ENCODE results near the gene NTMT1.
A peak's percentile ranks its signal among the peaks of the same experiment; 100 is the strongest.

NTMT1 gene

DNA sequence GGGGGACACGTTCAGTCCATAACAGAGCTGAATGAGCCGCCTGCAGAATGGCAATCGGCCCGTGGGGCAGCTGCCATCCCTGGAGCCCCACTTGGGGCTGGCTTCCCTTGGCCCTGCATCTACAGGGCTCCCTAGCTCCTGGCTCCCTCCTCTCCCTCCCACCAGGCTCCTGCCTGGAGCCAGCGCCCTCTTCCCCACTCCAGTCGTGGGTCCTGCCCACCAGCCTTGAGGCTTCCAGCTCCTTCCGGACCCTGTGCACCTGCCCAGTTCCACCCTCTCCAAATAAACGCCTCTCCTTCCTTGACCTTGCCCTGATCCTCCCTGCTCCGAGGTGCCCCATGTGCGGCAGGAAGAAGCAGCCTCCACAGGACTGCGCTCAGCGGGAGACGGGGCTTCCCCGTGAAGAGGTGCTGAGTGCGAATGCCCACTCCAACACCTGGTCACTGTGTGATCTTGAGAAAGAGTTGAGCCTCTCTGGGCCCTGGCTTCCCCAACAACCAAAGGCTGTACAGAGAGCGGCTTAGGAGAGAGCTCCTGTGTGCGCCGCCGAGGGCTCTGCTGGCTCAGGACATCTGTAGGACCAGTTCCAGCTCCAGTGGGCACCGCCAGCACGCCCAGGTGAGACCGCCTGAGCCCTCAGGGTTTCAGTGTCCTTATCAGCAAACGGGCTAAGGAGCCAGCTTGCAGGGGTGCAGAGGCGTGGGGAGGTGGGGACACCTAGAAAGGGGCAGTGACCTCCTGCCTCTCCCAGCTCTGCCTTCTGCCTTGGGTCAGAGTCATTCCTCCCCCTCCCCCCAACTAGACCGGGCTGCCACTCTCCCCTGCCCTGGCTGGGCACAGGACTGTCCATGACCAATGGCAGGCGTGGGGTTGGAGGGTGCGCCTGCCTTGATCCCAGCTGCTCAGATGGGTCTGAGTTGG lies 17.1 kb upstream of the NTMT1 start:
- no peaks in the 10 kb centered on the region for H3K36me3 ChIP-seq (ENCODE audit: control insufficient read depth in 1 of 2, insufficient read depth in 2 of 2, low read length in 2 of 2)
- H3K9ac ChIP-seq (ENCODE audit: low read depth in 1 of 2, low read length in 2 of 2) = no peak overlapping the region
- H3K4me3 ChIP-seq (ENCODE audit: low read depth in 1 of 2, low read length in 2 of 2) = no peak overlapping the region
- peaks cover 22 to 35% of the 10 kb centered on the region in 2 donors for H3K4me1 ChIP-seq (ENCODE audit: control insufficient read depth in 1 of 2, insufficient read depth in 2 of 2, low read length in 2 of 2)
- no peaks in the 10 kb centered on the region for H3K9me3 ChIP-seq (ENCODE audit: control insufficient read depth in 1 of 2, low read length in 2 of 2)
- H3K27me3 ChIP-seq (ENCODE audit: control insufficient read depth in 1 of 2, insufficient read depth in 2 of 2, low read length in 2 of 2) = no peaks in the 10 kb centered on the region
- peak overlapping the region; percentile 13 for H3K27ac ChIP-seq (ENCODE audit: low read depth, low read length)

DNA sequence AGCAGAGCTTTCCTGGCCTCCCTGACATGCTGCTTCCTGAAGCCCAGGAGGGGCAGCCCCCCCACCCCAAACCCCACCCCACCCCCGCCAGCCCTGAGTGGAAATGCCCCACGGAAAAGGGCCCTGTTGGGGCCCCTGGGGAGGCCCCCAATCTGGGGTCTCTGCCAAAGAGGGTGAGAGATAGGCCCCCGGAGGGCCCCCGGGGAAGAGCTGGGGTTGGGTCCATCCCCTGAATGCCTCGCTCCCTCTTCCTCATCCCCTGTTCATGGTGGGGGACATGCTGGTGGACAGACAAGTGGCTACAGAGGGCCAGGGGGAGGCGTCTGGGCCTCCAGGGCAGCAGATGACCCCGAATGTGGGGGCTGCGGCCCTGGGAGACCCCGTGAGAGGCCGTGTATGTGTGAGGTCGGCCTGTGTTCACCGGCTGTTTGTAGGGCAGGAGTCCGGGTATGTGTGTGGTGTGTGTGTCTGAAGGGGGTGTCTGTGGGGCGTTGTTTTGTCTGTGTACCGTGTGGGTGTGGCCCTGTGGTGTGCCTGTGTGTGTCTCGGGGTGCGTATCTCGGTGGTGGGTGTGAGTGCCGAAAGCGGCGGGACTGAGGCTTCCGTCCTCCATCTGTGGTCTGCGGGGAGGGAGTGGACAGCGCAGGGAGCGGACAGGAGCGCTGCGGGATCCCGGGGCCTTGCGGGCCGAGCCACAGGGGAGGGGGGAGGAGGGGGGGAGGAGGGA lies 16.3 kb upstream of the NTMT1 start:
- Histone ChIP-seq H3K4me1 (ENCODE audit: control insufficient read depth in 1 of 2, insufficient read depth in 2 of 2, low read length in 2 of 2) (peaks cover 22 to 35% of the 10 kb centered on the region in 2 donors), H3K4me3 (ENCODE audit: low read depth in 1 of 2, low read length in 2 of 2) (peak overlapping the region; percentile 29 to 34), H3K9ac (ENCODE audit: low read depth in 1 of 2, low read length in 2 of 2) (peak overlapping the region; percentile 25 to 74)

DNA sequence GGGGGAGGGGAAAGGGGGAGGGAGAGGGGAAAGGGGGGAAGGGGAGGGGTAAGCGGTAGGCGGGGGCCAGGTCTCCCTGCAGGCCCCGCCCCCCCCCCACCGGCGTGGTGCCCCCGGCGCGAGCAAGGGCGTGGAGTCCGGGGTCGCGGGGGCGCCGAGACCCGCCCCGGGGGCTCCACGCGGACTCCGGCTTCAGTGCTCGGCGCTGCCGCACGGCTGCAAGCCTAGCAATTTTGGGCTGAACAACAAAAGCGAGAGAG lies 15.8 kb upstream of the NTMT1 start:
- Histone ChIP-seq H3K9ac (ENCODE audit: low read depth in 1 of 2, low read length in 2 of 2) (peak overlapping the region; percentile 74 to 82), H3K4me3 (ENCODE audit: low read depth in 1 of 2, low read length in 2 of 2) (peak overlapping the region; percentile 72 to 74), H3K36me3 (ENCODE audit: control insufficient read depth in 1 of 2, insufficient read depth in 2 of 2, low read length in 2 of 2) (no peaks in the 10 kb centered on the region), H3K9me3 (ENCODE audit: control insufficient read depth in 1 of 2, low read length in 2 of 2) (no peaks in the 10 kb centered on the region), H3K27me3 (ENCODE audit: control insufficient read depth in 1 of 2, insufficient read depth in 2 of 2, low read length in 2 of 2) (no peaks in the 10 kb centered on the region), H3K27ac (ENCODE audit: low read depth, low read length) (peak overlapping the region; percentile 80), H3K4me1 (ENCODE audit: control insufficient read depth in 1 of 2, insufficient read depth in 2 of 2, low read length in 2 of 2) (peaks cover 22 to 35% of the 10 kb centered on the region in 2 donors)

More for the DNA sequence above, 16.3 kb upstream of the NTMT1 start:
- Histone ChIP-seq H3K27ac (ENCODE audit: low read depth, low read length) (no peak overlapping the region), H3K27me3 (ENCODE audit: control insufficient read depth in 1 of 2, insufficient read depth in 2 of 2, low read length in 2 of 2) (no peaks in the 10 kb centered on the region), H3K9me3 (ENCODE audit: control insufficient read depth in 1 of 2, low read length in 2 of 2) (no peaks in the 10 kb centered on the region), H3K36me3 (ENCODE audit: control insufficient read depth in 1 of 2, insufficient read depth in 2 of 2, low read length in 2 of 2) (no peaks in the 10 kb centered on the region)

DNA sequence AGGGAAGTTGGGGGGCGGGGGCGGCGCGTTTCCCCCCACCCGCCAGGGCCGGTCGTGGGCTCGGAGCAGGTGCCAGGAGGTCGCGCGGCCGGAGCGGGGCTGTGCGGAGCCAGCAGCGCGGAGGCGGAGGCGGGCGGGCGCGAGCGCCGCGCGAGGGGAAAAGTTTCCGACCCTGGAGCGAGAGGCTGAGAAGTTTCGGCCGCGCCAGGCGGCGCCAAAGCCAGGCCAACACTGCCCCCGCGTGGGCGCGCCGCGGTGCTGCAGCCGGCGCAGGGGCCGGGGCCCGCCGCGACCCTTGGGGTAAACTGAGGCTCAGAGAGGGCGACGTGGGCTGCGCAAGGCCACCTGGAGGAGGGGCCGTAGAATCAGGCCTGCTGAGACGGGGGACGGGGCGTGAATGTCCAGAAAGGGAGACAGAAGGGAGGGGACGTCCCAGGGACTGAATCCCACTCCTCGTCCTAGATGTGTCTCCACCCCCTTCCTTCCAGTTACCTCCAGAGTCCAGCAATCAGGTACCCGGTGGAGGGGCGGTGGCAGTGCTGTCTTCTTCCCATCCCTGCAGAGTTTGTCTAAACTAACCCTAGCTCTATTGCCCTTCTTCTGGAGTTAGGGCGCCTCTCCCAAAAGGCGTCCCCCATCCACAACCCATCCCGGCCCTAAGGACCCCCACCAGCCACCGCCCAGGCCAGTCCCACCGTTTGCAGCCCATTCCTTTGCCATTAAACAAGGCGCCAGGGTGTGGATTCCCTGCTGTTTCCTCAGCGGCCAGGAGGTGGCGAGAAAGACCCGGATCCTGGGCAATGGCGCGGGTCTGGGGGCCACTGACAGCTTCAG lies 15.3 kb upstream of the NTMT1 start:
- peak overlapping the region; percentile 72 to 74 for H3K4me3 ChIP-seq (ENCODE audit: low read depth in 1 of 2, low read length in 2 of 2)
- H3K27me3 ChIP-seq (ENCODE audit: control insufficient read depth in 1 of 2, insufficient read depth in 2 of 2, low read length in 2 of 2) = no peaks in the 10 kb centered on the region
- peak overlapping the region; percentile 74 to 82 for H3K9ac ChIP-seq (ENCODE audit: low read depth in 1 of 2, low read length in 2 of 2)
- no peaks in the 10 kb centered on the region for H3K36me3 ChIP-seq (ENCODE audit: control insufficient read depth in 1 of 2, insufficient read depth in 2 of 2, low read length in 2 of 2)
- H3K9me3 ChIP-seq (ENCODE audit: control insufficient read depth in 1 of 2, low read length in 2 of 2) = no peaks in the 10 kb centered on the region
- peak overlapping the region; percentile 80 for H3K27ac ChIP-seq (ENCODE audit: low read depth, low read length)
- H3K4me1 ChIP-seq (ENCODE audit: control insufficient read depth in 1 of 2, insufficient read depth in 2 of 2, low read length in 2 of 2) = peaks cover 22 to 35% of the 10 kb centered on the region in 2 donors

- Histone ChIP-seq H3K4me3 (ENCODE audit: low read depth in 1 of 2, low read length in 2 of 2) (peak overlapping the region; percentile 72 to 74), H3K9me3 (ENCODE audit: control insufficient read depth in 1 of 2, low read length in 2 of 2) (no peaks in the 10 kb centered on the region), H3K27me3 (ENCODE audit: control insufficient read depth in 1 of 2, insufficient read depth in 2 of 2, low read length in 2 of 2) (no peaks in the 10 kb centered on the region), H3K4me1 (ENCODE audit: control insufficient read depth in 1 of 2, insufficient read depth in 2 of 2, low read length in 2 of 2) (peaks cover 22 to 35% of the 10 kb centered on the region in 2 donors), H3K27ac (ENCODE audit: low read depth, low read length) (no peak overlapping the region), H3K36me3 (ENCODE audit: control insufficient read depth in 1 of 2, insufficient read depth in 2 of 2, low read length in 2 of 2) (no peaks in the 10 kb centered on the region), H3K9ac (ENCODE audit: low read depth in 1 of 2, low read length in 2 of 2) (peak overlapping the region in 1 of 2 donors; percentile 74)
These were observed 14.6 kb upstream of the NTMT1 start for GRCh38 chr9:129611307-129611800.

DNA sequence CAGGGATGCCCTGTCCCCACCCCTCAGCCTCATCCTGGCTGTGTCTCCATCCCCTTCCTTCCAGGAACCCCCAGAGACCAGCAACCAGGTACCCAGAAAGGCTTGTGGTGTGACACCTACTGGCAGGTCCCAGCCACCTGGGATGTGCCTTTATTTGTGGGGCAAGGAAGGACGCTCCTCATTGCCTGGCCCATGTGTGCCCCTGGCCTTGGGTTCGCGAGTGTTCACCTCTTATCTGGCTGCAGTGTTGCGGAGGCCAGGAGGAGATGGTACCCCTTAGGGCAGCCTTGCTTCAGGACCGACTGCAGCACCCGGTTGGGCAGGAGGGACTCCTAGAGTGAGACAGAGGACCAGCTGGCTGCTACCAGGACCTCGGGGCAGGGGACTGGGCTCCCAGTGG lies 13.8 kb upstream of the NTMT1 start:
- Histone ChIP-seq H3K4me3 (ENCODE audit: low read depth in 1 of 2, low read length in 2 of 2) (no peak overlapping the region), H3K9me3 (ENCODE audit: control insufficient read depth in 1 of 2, low read length in 2 of 2) (no peaks in the 10 kb centered on the region), H3K27me3 (ENCODE audit: control insufficient read depth in 1 of 2, insufficient read depth in 2 of 2, low read length in 2 of 2) (no peaks in the 10 kb centered on the region), H3K36me3 (ENCODE audit: control insufficient read depth in 1 of 2, insufficient read depth in 2 of 2, low read length in 2 of 2) (no peaks in the 10 kb centered on the region), H3K27ac (ENCODE audit: low read depth, low read length) (no peak overlapping the region), H3K4me1 (ENCODE audit: control insufficient read depth in 1 of 2, insufficient read depth in 2 of 2, low read length in 2 of 2) (peaks cover 19 to 28% of the 10 kb centered on the region in 2 donors), H3K9ac (ENCODE audit: low read depth in 1 of 2, low read length in 2 of 2) (no peak overlapping the region)

- Histone ChIP-seq H3K4me1 (ENCODE audit: control insufficient read depth in 1 of 2, insufficient read depth in 2 of 2, low read length in 2 of 2) (peaks cover 13 to 21% of the 10 kb centered on the region in 2 donors), H3K27ac (ENCODE audit: low read depth, low read length) (peak overlapping the region; percentile 32), H3K4me3 (ENCODE audit: low read depth in 1 of 2, low read length in 2 of 2) (no peak overlapping the region), H3K36me3 (ENCODE audit: control insufficient read depth in 1 of 2, insufficient read depth in 2 of 2, low read length in 2 of 2) (no peaks in the 10 kb centered on the region), H3K9me3 (ENCODE audit: control insufficient read depth in 1 of 2, low read length in 2 of 2) (no peaks in the 10 kb centered on the region), H3K9ac (ENCODE audit: low read depth in 1 of 2, low read length in 2 of 2) (no peak overlapping the region), H3K27me3 (ENCODE audit: control insufficient read depth in 1 of 2, insufficient read depth in 2 of 2, low read length in 2 of 2) (no peaks in the 10 kb centered on the region)
These were observed 13.0 kb upstream of the NTMT1 start for GRCh38 chr9:129612815-129613519.

DNA sequence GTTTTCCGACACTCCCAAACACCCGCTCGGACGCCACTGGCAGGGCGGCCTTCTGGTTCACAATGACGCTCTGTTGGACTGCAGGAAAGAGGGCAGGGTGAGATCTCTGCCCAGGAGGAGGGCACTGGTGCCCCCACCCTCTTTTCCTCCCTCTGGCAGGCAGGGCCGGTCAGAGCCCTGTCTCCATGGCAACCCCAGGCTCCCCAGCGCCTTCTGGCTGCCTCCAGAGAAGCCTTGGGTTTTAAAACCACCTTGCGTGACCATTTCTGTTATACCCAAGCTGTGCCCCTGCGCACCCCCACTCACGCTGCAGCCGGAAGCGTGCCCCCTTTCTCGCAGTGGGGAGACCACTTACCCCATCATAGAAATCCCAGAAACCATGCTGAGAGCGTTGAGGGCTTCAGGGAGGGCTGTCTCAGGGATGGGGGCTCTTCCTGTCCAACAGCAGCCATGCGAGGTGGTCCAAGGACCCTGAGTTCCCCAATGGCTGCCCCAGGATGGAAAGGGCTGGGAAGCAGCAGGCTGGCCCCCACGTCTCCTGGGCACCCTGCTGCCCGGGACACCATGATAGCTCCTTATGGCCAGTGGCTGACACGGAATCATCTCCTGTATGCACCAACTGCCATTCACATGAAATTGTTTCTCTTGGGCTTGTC lies 12.3 kb upstream of the NTMT1 start:
- H3K36me3 ChIP-seq (ENCODE audit: control insufficient read depth in 1 of 2, insufficient read depth in 2 of 2, low read length in 2 of 2) = no peaks in the 10 kb centered on the region
- peaks cover 13 to 20% of the 10 kb centered on the region in 2 donors for H3K4me1 ChIP-seq (ENCODE audit: control insufficient read depth in 1 of 2, insufficient read depth in 2 of 2, low read length in 2 of 2)
- H3K9ac ChIP-seq (ENCODE audit: low read depth in 1 of 2, low read length in 2 of 2) = no peak overlapping the region

DNA sequence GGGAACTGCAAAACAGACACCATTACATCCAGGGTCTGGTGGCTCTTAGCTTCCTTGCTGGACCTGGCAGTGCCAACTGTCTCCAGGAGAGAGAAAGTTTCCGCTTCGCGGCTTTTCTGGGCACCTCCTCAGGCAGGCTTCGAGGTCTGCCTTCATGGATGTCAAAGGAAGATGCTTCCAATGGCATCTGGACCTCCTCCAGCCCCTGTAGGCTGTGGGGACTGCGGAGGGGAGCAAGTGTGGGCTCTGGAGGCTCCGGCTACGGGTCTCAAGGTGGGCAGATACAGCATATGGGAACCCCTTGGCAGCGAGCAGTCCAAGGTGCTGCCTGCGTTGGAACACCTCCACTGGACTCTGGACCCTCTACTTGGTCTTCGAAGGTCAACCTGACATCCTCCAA lies 11.0 kb upstream of the NTMT1 start:
- Histone ChIP-seq H3K27ac (ENCODE audit: low read depth, low read length) (no peak overlapping the region), H3K9ac (ENCODE audit: low read depth in 1 of 2, low read length in 2 of 2) (no peak overlapping the region), H3K27me3 (ENCODE audit: control insufficient read depth in 1 of 2, insufficient read depth in 2 of 2, low read length in 2 of 2) (peaks cover 9 to 11% of the 10 kb centered on the region in 2 donors), H3K36me3 (ENCODE audit: control insufficient read depth in 1 of 2, insufficient read depth in 2 of 2, low read length in 2 of 2) (no peaks in the 10 kb centered on the region), H3K9me3 (ENCODE audit: control insufficient read depth in 1 of 2, low read length in 2 of 2) (no peaks in the 10 kb centered on the region), H3K4me1 (ENCODE audit: control insufficient read depth in 1 of 2, insufficient read depth in 2 of 2, low read length in 2 of 2) (peaks cover 9 to 12% of the 10 kb centered on the region in 2 donors), H3K4me3 (ENCODE audit: low read depth in 1 of 2, low read length in 2 of 2) (no peak overlapping the region)

More for the DNA sequence above, 12.3 kb upstream of the NTMT1 start:
- no peaks in the 10 kb centered on the region for H3K27me3 ChIP-seq (ENCODE audit: control insufficient read depth in 1 of 2, insufficient read depth in 2 of 2, low read length in 2 of 2)
- no peak overlapping the region for H3K4me3 ChIP-seq (ENCODE audit: low read depth in 1 of 2, low read length in 2 of 2)
- H3K9me3 ChIP-seq (ENCODE audit: control insufficient read depth in 1 of 2, low read length in 2 of 2) = no peaks in the 10 kb centered on the region
- peak overlapping the region; percentile 32 for H3K27ac ChIP-seq (ENCODE audit: low read depth, low read length)

Data from duodenal mucosa (tissue), 2 donors.